Natural killer cell (primary cell): ENCODE data around the gene ZNF839. TPM values are rescaled to one million over a fixed set of nuclear protein-coding genes. Genes with fewer than 3 reads are reported as not detected.
A peak's percentile ranks its signal among the peaks of the same experiment; 100 is the strongest.

ENCODE experiments used
- ATAC-seq, 3 donors: fragments of 150-1000 bp in 2 of 3; fragments of 200-7000 bp in 1 of 3; cut with Tn5 transposase; 1 replicate in 1 of 3; 2 replicates in 2 of 3; pipeline ENCODE4 v1.10.0; 2021; ENCODE audit warnings: mild to moderate bottlenecking in 2 of 3, moderate library complexity in 2 of 3
- DNase-seq, 2 donors: peaks; one replicate each; pipeline versions ENCODE4 v3.0.0 to v3.0.0-alpha.2; 2013 to 2021; ENCODE audit warnings: mixed read lengths in 1 of 2
- H3K27ac ChIP-seq: one replicate; pipeline ENCODE4 v1.5.1; 2013; ENCODE audit warnings: mild to moderate bottlenecking, low read length
- H3K27me3 ChIP-seq: one replicate; pipeline ENCODE4 v1.6.1; 2013; ENCODE audit warnings: low read length; ENCODE audit not compliant: control insufficient read depth, insufficient read depth
- H3K36me3 ChIP-seq: one replicate; pipeline ENCODE4 v1.6.1; 2013; ENCODE audit warnings: low read length; ENCODE audit not compliant: control insufficient read depth, insufficient read depth
- H3K4me1 ChIP-seq: one replicate; pipeline ENCODE4 v1.6.1; 2013; ENCODE audit warnings: low read length; ENCODE audit not compliant: control insufficient read depth, insufficient read depth
- H3K4me3 ChIP-seq: one replicate; pipeline ENCODE4 v1.5.1; 2013; ENCODE audit warnings: low read length
- H3K9me3 ChIP-seq: one replicate; pipeline ENCODE4 v1.6.1; 2013; ENCODE audit warnings: low read length; ENCODE audit not compliant: control insufficient read depth, insufficient read depth
- H3K27ac Mint-ChIP-seq, 2 donors: one replicate each; pipeline ENCODE4 v1.8.0; 2022; ENCODE audit warnings: mild to moderate bottlenecking in 2 of 2, mixed read lengths in 2 of 2, moderate library complexity in 1 of 2
- H3K27me3 Mint-ChIP-seq, 2 donors: one replicate each; pipeline ENCODE4 v1.8.0; 2022; ENCODE audit warnings: low read depth in 2 of 2, mixed read lengths in 2 of 2
- H3K36me3 Mint-ChIP-seq: one replicate; pipeline ENCODE4 v1.8.0; 2022; ENCODE audit warnings: mixed read lengths
- H3K4me1 Mint-ChIP-seq, 2 donors: one replicate each; pipeline ENCODE4 v1.8.0; 2022; ENCODE audit warnings: mixed read lengths in 2 of 2
- H3K4me3 Mint-ChIP-seq: one replicate; pipeline ENCODE4 v1.8.0; 2022; ENCODE audit warnings: mild to moderate bottlenecking, moderate library complexity, mixed read lengths
- H3K9me3 Mint-ChIP-seq, 2 donors: one replicate each; pipeline ENCODE4 v1.8.0; 2022; ENCODE audit warnings: mixed read lengths in 2 of 2
- WGBS: methylation state at CpG from one replicate; pipeline ENCODE4 v1.1.7; 2013; ENCODE audit warnings: missing lambda C conversion rate; ENCODE audit not compliant: insufficient coverage; 5-methylcytosine and 5-hydroxymethylcytosine counted together
- intact Hi-C: fragments of 100-400 bp; cut with micrococcal nuclease; formaldehyde crosslinking; loops from one replicate; pipeline ENCODE4 v1.14.2; 2022
- total RNA-seq, 4 donors: library from RNA; stranded (reverse); fragments of 120-200 nt in 1 of 4; gene quantifications; one replicate each; pipeline versions ENCODE4 v1.2.3 to v1.2.4, GENCODE V29; 2013 to 2022
- TF ChIP-seq, protein P1 (sequence below): fragments of 200-600 bp; IDR thresholded peaks from one replicate; pipeline ENCODE4 v1.8.0; 2022; ENCODE audit warnings: antibody characterized with exemption

Gene ZNF839
- total RNA-seq, 3 donors from 2014 or later (not counting 1 experiment from before 2014, with no cell fraction given) = 13.3 to 20.4 (median 18.1) TPM

GRCh38 chr14:102362084-102362483 lies 42.5 kb downstream of the ZNF839 start:
- peak overlapping the region; percentile 88 for H3K4me3 Mint-ChIP-seq
- Histone ChIP-seq H3K4me1 (peaks cover 17% of the 10 kb centered on the region), H3K9me3 (no peaks in the 10 kb centered on the region), H3K4me3 (peak overlapping the region; percentile 71), H3K36me3 (peaks cover 17% of the 10 kb centered on the region), H3K27ac (peak overlapping the region; percentile 74), H3K27me3 (no peaks in the 10 kb centered on the region)
- H3K9me3 Mint-ChIP-seq = no peaks in the 10 kb centered on the region
- TF ChIP-seq, protein P1, sequence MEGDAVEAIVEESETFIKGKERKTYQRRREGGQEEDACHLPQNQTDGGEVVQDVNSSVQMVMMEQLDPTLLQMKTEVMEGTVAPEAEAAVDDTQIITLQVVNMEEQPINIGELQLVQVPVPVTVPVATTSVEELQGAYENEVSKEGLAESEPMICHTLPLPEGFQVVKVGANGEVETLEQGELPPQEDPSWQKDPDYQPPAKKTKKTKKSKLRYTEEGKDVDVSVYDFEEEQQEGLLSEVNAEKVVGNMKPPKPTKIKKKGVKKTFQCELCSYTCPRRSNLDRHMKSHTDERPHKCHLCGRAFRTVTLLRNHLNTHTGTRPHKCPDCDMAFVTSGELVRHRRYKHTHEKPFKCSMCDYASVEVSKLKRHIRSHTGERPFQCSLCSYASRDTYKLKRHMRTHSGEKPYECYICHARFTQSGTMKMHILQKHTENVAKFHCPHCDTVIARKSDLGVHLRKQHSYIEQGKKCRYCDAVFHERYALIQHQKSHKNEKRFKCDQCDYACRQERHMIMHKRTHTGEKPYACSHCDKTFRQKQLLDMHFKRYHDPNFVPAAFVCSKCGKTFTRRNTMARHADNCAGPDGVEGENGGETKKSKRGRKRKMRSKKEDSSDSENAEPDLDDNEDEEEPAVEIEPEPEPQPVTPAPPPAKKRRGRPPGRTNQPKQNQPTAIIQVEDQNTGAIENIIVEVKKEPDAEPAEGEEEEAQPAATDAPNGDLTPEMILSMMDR = no peak
- intact Hi-C loops = loop anchor here (1.0 to 10.0 kb wide), 3 partner anchors 43 to 231 kb away; partner anchors contain the start of genes RCOR1 and ZNF839
- no peaks in the 10 kb centered on the region for H3K27me3 Mint-ChIP-seq
- ATAC-seq (peak; percentile 2 to 24 (median 4)), DNase-seq (peak; percentile 23 to 44)
- WGBS = 20% methylated on average over 4 of the region's 4 CpGs
- no peak overlapping the region for H3K27ac Mint-ChIP-seq
- peaks cover 19 to 28% of the 10 kb centered on the region in 2 donors for H3K4me1 Mint-ChIP-seq
- H3K36me3 Mint-ChIP-seq = no peaks in the 10 kb centered on the region

DNA sequence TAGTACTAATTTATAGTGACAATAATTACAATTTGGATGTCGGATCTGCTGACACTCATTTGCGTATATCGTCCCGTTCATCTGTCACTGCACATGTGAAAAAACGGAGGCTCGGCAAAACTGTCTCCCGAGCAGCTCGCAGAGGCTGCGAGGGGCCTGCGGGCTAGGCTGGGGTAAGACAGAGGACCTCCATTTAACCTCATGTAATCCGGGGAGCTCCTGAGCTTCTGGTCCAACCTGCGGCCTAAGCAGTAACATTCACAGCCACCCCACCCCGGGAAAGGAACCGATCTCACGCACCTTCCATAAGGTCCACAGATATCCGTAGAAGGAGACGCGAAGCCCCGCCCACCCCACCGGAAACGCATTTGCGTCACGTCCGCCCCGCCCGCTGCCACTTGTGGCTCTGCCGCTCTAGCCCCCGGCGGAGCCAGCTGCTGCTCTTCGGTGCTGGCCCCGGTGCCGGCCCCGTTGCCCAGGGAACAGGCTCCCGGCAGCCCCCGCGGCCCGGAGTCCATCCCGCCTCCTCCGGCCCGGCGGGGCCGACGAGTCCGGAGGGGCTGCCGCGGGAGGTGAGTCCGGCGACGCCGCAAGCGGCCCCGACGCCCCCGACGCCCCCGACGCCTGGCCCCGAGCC lies 43.1 kb downstream of the ZNF839 start, which contains the start of the genes CINP and TECPR2:
Gene CINP (minus strand): TSS at position 346 of the 637 bp plus-strand sequence. CDS start 39 bp downstream, at position 307.
Gene TECPR2 (plus strand): TSS at position 397 of the 637 bp plus-strand sequence. CDS start 13,781 bp downstream, outside the sequence.
- Mint-ChIP-seq H3K27ac (no peak within 1 kb of the TSS), H3K9me3 (no peaks in the 10 kb centered on the region), H3K36me3 (no peaks in the 10 kb centered on the region), H3K4me3 (peak within 1 kb of the TSS; percentile 88), H3K27me3 (no peaks in the 10 kb centered on the region), H3K4me1 (peaks cover 19 to 33% of the 10 kb centered on the region in 2 donors)
- H3K27ac ChIP-seq = peak within 1 kb of the TSS; percentile 74
- peaks cover 18% of the 10 kb centered on the region for H3K4me1 ChIP-seq
- H3K9me3 ChIP-seq = no peaks in the 10 kb centered on the region
- H3K36me3 ChIP-seq = peaks cover 13% of the 10 kb centered on the region
- peak; percentile 90 to 97 (median 94) for ATAC-seq
- no peaks in the 10 kb centered on the region for H3K27me3 ChIP-seq
- DNase-seq = peak; percentile 92 to 96
- intact Hi-C loops = loop anchor here (1.0 to 10.0 kb wide), 3 partner anchors 43 to 230 kb away; partner anchors contain the start of genes RCOR1 and ZNF839
- WGBS = under 1% methylated on average over 58 of the region's 58 CpGs
- TF ChIP-seq, protein P1 = no peak
- peak within 1 kb of the TSS; percentile 71 for H3K4me3 ChIP-seq

DNA sequence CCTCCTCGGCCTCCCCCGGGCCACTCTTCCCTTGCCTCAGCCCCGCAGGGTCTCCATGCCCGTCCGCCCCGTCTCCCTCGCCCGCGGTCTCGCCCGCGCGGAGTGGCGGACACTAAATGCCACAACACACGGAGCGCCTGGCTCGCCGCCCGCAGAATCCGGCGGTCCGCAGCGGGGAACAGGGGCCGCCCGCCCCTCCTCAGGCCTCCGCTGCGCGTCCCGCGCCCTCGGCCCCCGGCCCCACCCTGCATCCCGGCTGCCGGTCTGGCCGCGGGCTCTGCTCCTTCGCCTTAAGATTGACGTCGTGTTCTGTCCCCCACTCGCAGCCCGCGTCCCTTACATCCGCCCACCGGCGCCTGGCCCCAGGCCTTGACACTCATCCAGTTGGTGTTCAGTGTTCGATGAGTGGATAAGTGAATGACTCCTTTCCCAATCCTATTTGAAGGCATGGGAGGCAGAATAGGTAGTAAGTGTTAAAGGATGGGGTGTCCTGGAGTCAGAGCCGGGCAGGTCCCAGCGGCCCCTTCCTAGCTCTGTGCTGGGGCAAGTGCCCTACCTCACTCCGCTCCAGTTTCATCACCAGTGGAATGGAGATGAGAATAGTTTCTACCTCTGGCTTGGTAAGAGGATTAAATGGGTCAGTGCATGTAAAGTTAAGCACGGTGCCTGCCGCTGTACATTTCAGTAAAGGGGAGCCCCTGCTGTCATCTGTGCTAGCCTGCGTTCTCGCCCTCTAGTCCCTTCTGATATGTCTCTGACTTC lies 43.8 kb downstream of the ZNF839 start:
- DNase-seq = peak; percentile 40 to 49
- H3K27ac ChIP-seq = peak overlapping the region; percentile 66
- Mint-ChIP-seq H3K4me1 (peaks cover 22 to 35% of the 10 kb centered on the region in 2 donors), H3K9me3 (no peaks in the 10 kb centered on the region), H3K36me3 (no peaks in the 10 kb centered on the region), H3K4me3 (no peak overlapping the region), H3K27ac (no peak overlapping the region), H3K27me3 (no peaks in the 10 kb centered on the region)
- ATAC-seq = peak in 2 of 3 donors; percentile 11 to 21
- peaks cover 6% of the 10 kb centered on the region for H3K36me3 ChIP-seq
- TF ChIP-seq, protein P1 = no peak
- H3K4me1 ChIP-seq = peaks cover 23% of the 10 kb centered on the region
- H3K4me3 ChIP-seq = peak overlapping the region; percentile 52
- intact Hi-C loops = loop anchor here (2.0 to 10.0 kb wide), 2 partner anchors 151 to 229 kb away; partner anchors contain the start of gene RCOR1
- H3K27me3 ChIP-seq = no peaks in the 10 kb centered on the region
- 6% methylated on average over 53 of the region's 53 CpGs for WGBS
- H3K9me3 ChIP-seq = no peaks in the 10 kb centered on the region
